Kidney epithelial cell (primary cell): ENCODE measurements around the gene SPARCL1. TPM values are rescaled to one million over a fixed set of nuclear protein-coding genes. Genes with fewer than 3 reads are reported as not detected.
A peak's percentile ranks its signal among the peaks of the same experiment; 100 is the strongest.
"Not testable (repeated sequence)": the region's sequence is repeated elsewhere in the genome, so short reads cannot be mapped to it uniquely, and the experiment has no call there.

Experiments
- DNase-seq: peaks from one replicate; pipeline ENCODE4 v3.0.0-alpha.2; 2010; ENCODE audit warnings: low read depth
- H3K27me3 ChIP-seq: 2 replicates; pipeline ENCODE4 v1.6.0; 2011; ENCODE audit warnings: low read length; ENCODE audit not compliant: control insufficient read depth, insufficient read depth
- H3K36me3 ChIP-seq: 2 replicates; pipeline ENCODE4 v1.5.1; 2011; ENCODE audit warnings: low read length; ENCODE audit not compliant: control insufficient read depth, insufficient read depth
- H3K4me3 ChIP-seq: 2 replicates; pipeline ENCODE4 v1.5.1; 2011; ENCODE audit warnings: low read depth, mild to moderate bottlenecking, control low read depth, low read length
- total RNA-seq: library from RNA; depleted of rRNA; stranded (reverse); fragments of >200 nt; gene quantifications from 2 replicates; pipeline ENCODE4 v1.2.3, GENCODE V29; 2015
- TF ChIP-seq, protein P1 (sequence below): IDR thresholded peaks from 2 replicates; pipeline ENCODE4 v1.5.1; 2011; ENCODE audit warnings: mild to moderate bottlenecking, moderate library complexity, low read length, control low read depth, inconsistent platforms; ENCODE audit not compliant: insufficient read depth, poor library complexity, severe bottlenecking

Gene SPARCL1
- total RNA-seq, 1 donor from 2014 or later = not detected

DNA sequence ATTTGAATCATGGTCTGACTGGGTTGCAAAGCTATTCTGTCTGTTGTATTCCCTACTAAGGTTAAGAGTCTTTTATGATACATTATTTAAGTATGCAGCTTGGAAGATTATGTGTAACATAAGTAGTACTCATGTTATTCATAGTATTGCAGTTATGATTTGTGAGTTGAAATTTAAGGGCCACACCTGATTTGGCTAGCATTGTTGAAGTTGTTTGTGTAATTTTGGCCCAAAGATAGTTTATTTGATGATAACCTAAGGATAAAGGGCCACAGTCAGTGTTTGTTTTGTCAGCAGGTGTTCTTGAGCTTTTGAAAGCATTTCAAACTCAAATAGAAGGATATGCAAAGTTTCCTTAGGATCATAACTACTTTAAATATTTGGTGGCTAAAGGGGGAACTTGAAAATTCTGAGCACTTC lies 67.9 kb downstream of the SPARCL1 start:
- TF ChIP-seq, protein P1, sequence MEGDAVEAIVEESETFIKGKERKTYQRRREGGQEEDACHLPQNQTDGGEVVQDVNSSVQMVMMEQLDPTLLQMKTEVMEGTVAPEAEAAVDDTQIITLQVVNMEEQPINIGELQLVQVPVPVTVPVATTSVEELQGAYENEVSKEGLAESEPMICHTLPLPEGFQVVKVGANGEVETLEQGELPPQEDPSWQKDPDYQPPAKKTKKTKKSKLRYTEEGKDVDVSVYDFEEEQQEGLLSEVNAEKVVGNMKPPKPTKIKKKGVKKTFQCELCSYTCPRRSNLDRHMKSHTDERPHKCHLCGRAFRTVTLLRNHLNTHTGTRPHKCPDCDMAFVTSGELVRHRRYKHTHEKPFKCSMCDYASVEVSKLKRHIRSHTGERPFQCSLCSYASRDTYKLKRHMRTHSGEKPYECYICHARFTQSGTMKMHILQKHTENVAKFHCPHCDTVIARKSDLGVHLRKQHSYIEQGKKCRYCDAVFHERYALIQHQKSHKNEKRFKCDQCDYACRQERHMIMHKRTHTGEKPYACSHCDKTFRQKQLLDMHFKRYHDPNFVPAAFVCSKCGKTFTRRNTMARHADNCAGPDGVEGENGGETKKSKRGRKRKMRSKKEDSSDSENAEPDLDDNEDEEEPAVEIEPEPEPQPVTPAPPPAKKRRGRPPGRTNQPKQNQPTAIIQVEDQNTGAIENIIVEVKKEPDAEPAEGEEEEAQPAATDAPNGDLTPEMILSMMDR = no peak
- Histone ChIP-seq H3K4me3 (no peak overlapping the region), H3K27me3 (no peaks in the 10 kb centered on the region), H3K36me3 (peaks cover 2% of the 10 kb centered on the region)
- DNase-seq = no peak

DNA sequence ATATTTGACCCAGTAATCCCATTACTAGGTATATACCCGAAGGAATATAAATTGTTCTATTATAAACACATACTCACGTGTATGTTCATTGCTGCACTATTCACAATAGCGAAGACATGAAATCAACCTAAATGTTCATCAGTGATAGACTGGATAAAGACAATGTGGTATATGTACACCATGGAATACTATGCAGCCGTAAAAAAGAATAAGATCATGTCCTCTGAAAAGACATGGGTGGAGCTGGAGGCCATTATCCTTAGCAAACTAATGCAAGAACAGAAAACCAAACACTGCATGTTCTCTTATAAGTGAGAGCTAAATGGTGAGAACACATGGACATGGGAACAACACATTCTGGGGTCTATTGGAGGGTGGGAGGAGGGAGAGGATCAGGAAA lies 70.3 kb downstream of the SPARCL1 start:
- DNase-seq = no peak
- Histone ChIP-seq H3K4me3 (no peak overlapping the region), H3K27me3 (no peaks in the 10 kb centered on the region), H3K36me3 (peaks cover 2% of the 10 kb centered on the region)
- TF ChIP-seq, protein P1 = no peak

DNA sequence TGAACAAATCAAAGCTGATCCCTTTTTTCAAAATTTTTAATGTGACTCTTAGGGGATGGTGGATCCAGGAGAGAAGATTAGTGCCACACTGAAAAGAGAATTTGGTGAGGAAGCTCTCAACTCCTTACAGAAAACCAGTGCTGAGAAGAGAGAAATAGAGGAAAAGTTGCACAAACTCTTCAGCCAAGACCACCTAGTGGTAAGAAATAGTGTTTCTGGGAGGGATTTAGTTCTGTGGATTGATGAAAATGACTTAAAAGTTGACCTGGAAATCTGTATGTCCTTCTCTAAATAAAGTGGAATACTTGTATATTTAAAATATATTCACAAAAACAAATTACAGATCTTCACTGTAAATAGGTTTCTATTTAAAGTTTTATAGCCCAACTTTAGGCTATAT lies 77.6 kb downstream of the SPARCL1 start:
- H3K36me3 ChIP-seq = no peaks in the 10 kb centered on the region
- no peak for DNase-seq
- H3K27me3 ChIP-seq = no peaks in the 10 kb centered on the region
- H3K4me3 ChIP-seq = no peak overlapping the region
- TF ChIP-seq, protein P1 = peak; percentile 9

DNA sequence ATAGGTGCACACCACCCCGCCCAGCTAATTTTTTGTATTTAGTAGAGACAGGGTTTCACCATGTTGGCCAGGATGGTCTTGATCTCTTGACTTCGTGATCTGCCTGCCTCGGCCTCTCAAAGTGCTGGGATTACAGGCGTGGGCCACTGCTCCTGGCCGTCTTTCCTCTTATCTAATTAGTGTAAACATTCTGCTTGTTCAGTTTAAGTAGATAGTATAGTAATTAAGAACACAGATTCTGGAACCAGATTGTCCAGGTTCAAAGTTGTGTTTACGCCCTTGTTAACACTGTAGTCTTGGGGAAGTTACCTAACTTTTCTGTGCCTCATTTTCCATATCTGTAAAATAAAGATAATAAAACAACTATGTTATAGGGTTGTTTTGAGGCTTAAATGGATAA lies 82.8 kb downstream of the SPARCL1 start:
- not testable (repeated sequence) for DNase-seq, H3K4me3 ChIP-seq, H3K36me3 ChIP-seq, H3K27me3 ChIP-seq

DNA sequence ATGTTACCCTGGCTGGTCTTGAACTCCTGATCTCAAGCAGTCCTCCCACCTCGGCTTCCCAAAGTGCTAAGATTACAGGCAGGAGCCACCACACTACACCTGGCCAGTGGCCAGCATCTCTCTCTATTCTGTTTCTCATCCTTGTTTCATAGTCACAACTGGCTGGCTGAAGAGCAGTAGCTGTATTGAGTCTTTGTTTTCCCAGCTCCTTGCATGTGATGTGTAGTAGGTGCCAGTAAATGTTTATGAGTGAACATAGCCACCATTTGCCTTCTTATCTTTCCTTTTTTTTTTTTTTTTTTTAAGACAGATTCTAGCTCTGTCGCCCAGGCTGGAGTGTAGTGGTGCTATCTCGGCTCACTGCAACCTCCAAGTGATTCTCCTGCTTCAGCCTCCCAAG lies 83.2 kb downstream of the SPARCL1 start:
- no peaks in the 10 kb centered on the region for H3K36me3 ChIP-seq
- TF ChIP-seq, protein P1 = no peak

DNA sequence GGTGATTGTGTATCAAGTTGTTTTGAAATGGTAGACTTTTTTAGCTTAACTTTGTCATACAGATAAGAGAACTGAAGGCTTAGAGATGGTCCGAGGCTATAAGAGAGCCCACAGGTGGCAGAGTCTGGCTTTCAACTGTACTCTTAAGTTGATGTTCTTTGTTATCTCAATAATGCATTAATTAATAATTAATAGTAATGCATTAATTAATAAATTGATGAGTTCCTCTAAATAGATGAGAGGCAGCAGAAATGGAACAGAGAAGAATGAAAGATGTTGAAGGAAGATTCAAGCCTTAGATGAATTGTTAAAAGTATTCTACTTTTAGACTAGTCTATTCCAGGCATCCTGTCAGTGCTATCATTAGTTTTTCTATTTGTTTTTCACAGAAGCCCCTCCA lies 84.4 kb downstream of the SPARCL1 start:
- no peak overlapping the region for H3K4me3 ChIP-seq
- no peaks in the 10 kb centered on the region for H3K36me3 ChIP-seq
- TF ChIP-seq, protein P1 = no peak
- no peaks in the 10 kb centered on the region for H3K27me3 ChIP-seq
- no peak for DNase-seq

More for the DNA sequence above, 83.2 kb downstream of the SPARCL1 start:
- Histone ChIP-seq H3K4me3 (no peak overlapping the region), H3K27me3 (no peaks in the 10 kb centered on the region)
- no peak for DNase-seq
